HuH-7 (cell line): ENCODE results near the gene TEX261.

Experiments
- DNase-seq: peaks from one replicate; pipeline ENCODE4 v3.0.0; 2011; ENCODE audit warnings: low spot score

The TEX261 gene

DNA sequence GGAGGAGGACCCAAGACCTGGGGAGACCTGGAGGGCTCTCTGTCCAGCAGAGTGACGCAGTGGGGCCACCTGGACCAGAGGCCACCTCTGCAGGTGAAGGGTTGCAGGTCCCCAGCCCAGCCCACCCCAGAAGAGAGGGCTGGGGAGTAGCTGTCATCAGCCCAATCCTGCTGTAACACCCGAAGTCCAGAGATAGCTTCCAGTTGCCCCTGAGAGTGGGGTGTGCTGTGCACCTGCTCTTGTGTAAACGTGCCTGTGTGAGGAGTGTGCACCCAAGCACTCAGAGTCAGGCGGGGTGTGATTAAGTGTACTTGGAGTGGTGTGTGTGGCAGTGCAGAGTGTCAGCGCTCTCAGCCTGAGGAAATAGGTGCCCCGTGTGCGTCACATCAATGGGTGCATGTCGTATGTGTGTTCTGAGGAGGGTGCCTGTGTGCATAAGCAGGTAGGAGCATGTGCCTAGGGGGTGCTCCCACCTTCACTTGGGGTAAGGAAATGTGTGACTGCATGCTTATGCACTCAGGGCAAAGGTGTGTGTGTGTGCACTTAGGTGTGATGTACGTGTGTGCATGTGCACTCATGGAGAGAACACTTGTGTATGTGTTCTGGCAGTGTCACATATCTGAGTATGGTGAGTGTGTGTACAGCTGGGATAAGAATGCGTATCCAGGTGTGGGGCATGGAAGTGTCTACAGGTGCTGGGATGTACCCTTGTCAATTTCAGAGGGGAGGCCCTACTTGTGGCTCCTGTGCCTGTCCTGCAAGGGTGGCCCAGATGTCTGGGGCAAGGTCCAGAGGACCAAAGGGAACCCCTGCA, 58.3 kb downstream of the TEX261 start:
- no peak for DNase-seq
